Kidney (tissue), 14 donors: ENCODE data around the gene TMEM179B. TPM values are rescaled to one million over a fixed set of nuclear protein-coding genes. Genes with fewer than 3 reads are reported as not detected.
A peak's percentile ranks its signal among the peaks of the same experiment; 100 is the strongest.

Source experiments
- DNase-seq, 5 donors: peaks; one replicate each; pipeline ENCODE4 v3.0.0-alpha.2; 2013 to 2020
- FAIRE-seq: peaks from 2 replicates; lab custom pipeline; 2012; peaks lifted over from hg19 to GRCh38; lab: Jason Lieb, UNC
- H3K27ac ChIP-seq, 2 donors: one replicate each; pipeline ENCODE4 v1.7.0; 2013; ENCODE audit warnings: low read depth in 2 of 2, low read length in 2 of 2, inconsistent platforms in 1 of 2
- H3K27me3 ChIP-seq: one replicate; pipeline ENCODE4 v1.7.1; 2013; ENCODE audit warnings: low read length, inconsistent platforms; ENCODE audit not compliant: control insufficient read depth, insufficient read depth
- H3K36me3 ChIP-seq, 3 donors: one replicate each; pipeline versions ENCODE4 v1.7.0 to v1.7.1; 2013; ENCODE audit warnings: low read length in 3 of 3, control low read depth in 1 of 3, inconsistent platforms in 1 of 3; ENCODE audit not compliant: insufficient read depth in 3 of 3, control insufficient read depth in 2 of 3
- H3K4me1 ChIP-seq, 3 donors: one replicate each; pipeline versions ENCODE4 v1.7.0 to v1.7.1; 2013; ENCODE audit warnings: low read length in 3 of 3, inconsistent platforms in 1 of 3, low read depth in 1 of 3; ENCODE audit not compliant: control insufficient read depth in 2 of 3, insufficient read depth in 2 of 3
- H3K4me3 ChIP-seq, 3 donors: one replicate each; pipeline versions ENCODE4 v1.7.0 to v1.8.1; 2013; ENCODE audit warnings: low read length in 3 of 3, control low read depth in 1 of 3, inconsistent platforms in 1 of 3
- H3K9ac ChIP-seq, 3 donors: one replicate each; pipeline versions ENCODE4 v1.7.0 to v1.7.1; 2013; ENCODE audit warnings: low read length in 3 of 3, control low read depth in 1 of 3, inconsistent platforms in 1 of 3
- H3K9me3 ChIP-seq, 3 donors: one replicate each; pipeline versions ENCODE4 v1.7.0 to v1.7.1; 2013; ENCODE audit warnings: low read length in 3 of 3, control low read depth in 1 of 3, inconsistent platforms in 1 of 3; ENCODE audit not compliant: control insufficient read depth in 2 of 3, insufficient read depth in 1 of 3
- CTCF ChIP-seq: IDR thresholded peaks from 3 replicates; pipeline ENCODE4 v1.5.1; 2012; ENCODE audit warnings: mild to moderate bottlenecking, moderate library complexity, borderline replicate concordance; ENCODE audit not compliant: insufficient read depth; ENCODE audit errors: extremely low read depth
- intact Hi-C: fragments of 100-400 bp; cut with DNase I; formaldehyde crosslinking; loops from one replicate; pipeline ENCODE4 v1.11.1; 2022
- polyA plus RNA-seq: library from polyadenylated mRNA; stranded (reverse); fragments of 350-450 nt; fragmentation: Illumina TruSeq; extraction: RNeasy Lipid Tissue Mini Kit (QIAGEN cat#74804); gene quantifications from one replicate; pipeline ENCODE4 v1.2.3, GENCODE V29; 2014; ENCODE audit warnings: low read depth, low replicate concordance; ENCODE audit not compliant: insufficient read depth
- total RNA-seq: library from RNA; stranded (reverse); fragmentation: NEBNext Ultra II Directional; extraction: Animal tissue kit (Norgen Biotek cat#: 25700); gene quantifications from one replicate; pipeline ENCODE4 v1.2.1, GENCODE V29; 2021
- donor health status: control.
- donor health status: control.
- donor health status: control.
- donor health status: control.
- donor health status: control.
- donor health status: DM: yes; HTN: yes; CAD: no.
- donor health status: Normal renal cell carcinoma (clear cell type).

Gene TMEM179B
- total and polyA plus RNA-seq, 2 donors from 2014 or later: 57.1 to 105 TPM

GRCh38 chr11:62804310-62805075 is 17.3 kb downstream of the TMEM179B start:
- Histone ChIP-seq H3K9ac (peak overlapping the region; percentile 68 to 99 (median 90)), H3K9me3 (no peaks in the 10 kb centered on the region), H3K36me3 (peaks cover 11 to 32% (median 26%) of the 10 kb centered on the region in 3 donors), H3K4me3 (peak overlapping the region; percentile 75 to 99 (median 83)), H3K27ac (peak overlapping the region; percentile 82 to 90), H3K27me3 (no peaks in the 10 kb centered on the region), H3K4me1 (peaks cover 0 to 8% (median 8%) of the 10 kb centered on the region in 3 donors)
- TF ChIP-seq CTCF: no peak
- no peak for FAIRE-seq
- intact Hi-C loops: no loop called here
- peak in 3 of 5 donors; percentile 1 to 71 (median 53) for DNase-seq

DNA sequence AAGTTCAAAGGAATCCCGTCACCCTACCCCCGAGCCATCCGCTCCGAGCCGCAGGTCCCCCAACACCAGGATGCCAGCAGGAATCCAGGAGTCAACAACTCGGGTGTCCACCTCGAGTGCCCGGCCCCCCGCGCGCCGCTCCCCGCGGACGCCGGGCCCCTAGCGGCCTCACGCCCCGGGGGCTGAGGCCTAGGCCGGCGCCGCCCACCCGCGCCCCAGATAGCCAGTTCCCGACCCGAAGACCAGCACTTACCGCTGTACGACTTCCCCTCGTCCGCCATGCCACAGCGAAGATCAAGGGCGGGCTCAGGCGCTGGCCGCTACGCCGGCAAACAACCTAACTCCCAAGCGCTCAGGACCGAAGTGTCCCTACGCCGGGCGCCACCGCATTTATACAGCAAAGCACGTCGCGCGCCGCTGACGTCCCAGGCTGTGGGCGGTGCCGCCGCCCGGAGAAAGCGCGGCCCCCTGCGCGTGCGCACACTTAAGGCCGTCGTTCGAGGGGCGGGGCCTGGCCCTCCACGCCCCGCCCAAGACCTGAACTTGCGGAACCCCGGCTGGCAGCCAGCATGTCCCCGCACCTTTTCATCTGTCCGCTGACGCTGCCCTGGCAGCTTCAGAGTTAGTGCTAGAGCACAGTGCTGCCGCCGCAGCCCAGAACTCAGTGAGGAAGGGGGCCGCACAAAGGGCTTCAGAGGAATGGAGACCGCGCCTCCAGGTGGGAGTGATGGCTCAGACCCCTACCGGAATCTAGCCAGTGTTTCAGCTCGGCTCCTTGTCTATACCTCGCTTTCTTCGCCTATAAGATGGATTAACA is 18.1 kb downstream of the TMEM179B start, which contains the start of gene NXF1:
Gene NXF1 (minus strand): TSS at position 365 of the 817 bp plus-strand sequence. CDS start 84 bp downstream, at position 281.
- TF ChIP-seq CTCF: no peak
- DNase-seq (peak; percentile 96 to 99 (median 98)), FAIRE-seq (no peak)
- peak within 1 kb of the TSS; percentile 68 to 99 (median 90) for H3K9ac ChIP-seq
- H3K4me3 ChIP-seq: peak within 1 kb of the TSS; percentile 80 to 99 (median 83)
- no peaks in the 10 kb centered on the region for H3K9me3 ChIP-seq
- peak within 1 kb of the TSS; percentile 82 to 90 for H3K27ac ChIP-seq
- H3K4me1 ChIP-seq: peaks cover 0 to 8% (median 8%) of the 10 kb centered on the region in 3 donors
- intact Hi-C loops: no loop called here
- no peaks in the 10 kb centered on the region for H3K27me3 ChIP-seq
- H3K36me3 ChIP-seq: peaks cover 8 to 24% (median 20%) of the 10 kb centered on the region in 3 donors

GRCh38 chr11:62805961-62806441 is 18.8 kb downstream of the TMEM179B start:
- no peak for FAIRE-seq
- peak overlapping the region; percentile 40 to 57 for H3K27ac ChIP-seq
- no peaks in the 10 kb centered on the region for H3K27me3 ChIP-seq
- peak; percentile 10 to 53 (median 24) for DNase-seq
- no peaks in the 10 kb centered on the region for H3K9me3 ChIP-seq
- H3K36me3 ChIP-seq: peaks cover 8 to 19% (median 17%) of the 10 kb centered on the region in 3 donors
- intact Hi-C loops: no loop called here
- peak overlapping the region; percentile 71 to 99 (median 80) for H3K4me3 ChIP-seq
- TF ChIP-seq CTCF: no peak
- H3K9ac ChIP-seq: peak overlapping the region; percentile 42 to 99 (median 63)
- H3K4me1 ChIP-seq: peaks cover 0 to 8% (median 8%) of the 10 kb centered on the region in 3 donors
